Measurements from ENCODE around the gene USP31.

GRCh38 chr16:23081675-23082119 is 67.6 kb downstream of the USP31 start:
- TF ChIP-seq CTCF (IDR thresholded peaks at IDR 0.05) (no peak), ZFX (IDR thresholded peaks at IDR 0.05; ENCODE audit: borderline replicate concordance) (no peak)
